ENCODE data around the gene DNMT1. TPM values are rescaled to one million over a fixed set of nuclear protein-coding genes. Genes with fewer than 3 reads are reported as not detected.
"Not testable (repeated sequence)": the region's sequence is repeated elsewhere in the genome, so short reads cannot be mapped to it uniquely, and the experiment has no call there.

The DNMT1 gene
- total RNA-seq, 2 donors from 2014 or later, result 204 to 229 TPM

- ATAC-seq, result no peak
- Mint-ChIP-seq H3K27me3 (no peaks in the 10 kb centered on the region), H3K4me1 (peaks cover 27% of the 10 kb centered on the region), H3K4me3 (no peak overlapping the region), H3K36me3 (ENCODE audit: low read depth) (no peaks in the 10 kb centered on the region), H3K27ac (peak overlapping the region; percentile 47)
- DNase-seq, result no peak
- H3K9me3 ChIP-seq (ENCODE audit: control insufficient read depth, low read length, poor library complexity, severe bottlenecking), result no peaks in the 10 kb centered on the region
Measured at GRCh38 chr19:10190026-10190425, 4.7 kb downstream of the DNMT1 start.

DNA sequence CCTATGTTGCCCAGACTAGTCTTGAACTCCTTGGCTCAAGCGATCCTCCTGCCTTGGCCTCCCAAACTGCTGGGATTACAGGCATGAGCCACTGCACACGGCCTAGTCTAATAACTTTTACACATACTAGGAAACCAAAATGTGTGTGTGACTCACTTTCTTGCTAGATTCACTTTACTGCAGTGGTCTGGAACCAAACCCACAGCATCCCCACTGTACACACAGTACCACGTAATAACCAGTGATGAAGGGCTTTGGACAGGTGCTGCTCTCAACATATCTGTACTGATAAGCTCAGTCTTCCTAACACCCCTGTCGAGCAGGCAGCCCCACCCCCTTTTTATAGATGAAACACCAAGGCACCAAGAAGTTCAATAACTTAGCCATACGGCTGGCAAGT, 5.1 kb downstream of the DNMT1 start:
- no peak overlapping the region for H3K4me3 Mint-ChIP-seq

DNA sequence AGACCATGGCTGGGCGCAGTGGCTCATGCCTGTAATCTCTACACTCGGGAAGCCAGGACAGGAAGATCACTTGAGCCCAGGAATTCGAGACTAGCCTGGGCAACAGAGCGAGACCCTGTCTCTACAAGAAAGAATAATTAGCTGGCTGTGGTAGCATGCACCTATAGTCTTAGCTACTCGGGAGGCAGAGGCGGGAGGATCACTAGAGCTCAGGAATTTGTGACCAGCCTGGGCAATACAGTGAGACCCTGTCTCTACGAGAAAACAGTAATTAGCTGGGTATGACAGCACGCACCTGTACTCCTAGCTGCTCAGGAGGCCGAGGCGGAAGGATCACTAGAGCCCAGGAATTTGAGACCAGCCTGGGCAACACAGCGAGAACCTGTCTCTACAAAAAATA, 7.4 kb downstream of the DNMT1 start:
- ATAC-seq (no peak), DNase-seq (no peak)
- no peaks in the 10 kb centered on the region for H3K9me3 ChIP-seq (ENCODE audit: control insufficient read depth, low read length, poor library complexity, severe bottlenecking)
- no peaks in the 10 kb centered on the region for H3K27me3 Mint-ChIP-seq
- H3K36me3 Mint-ChIP-seq (ENCODE audit: low read depth), result no peaks in the 10 kb centered on the region
- peak overlapping the region; percentile 41 for H3K27ac Mint-ChIP-seq
- H3K4me3 Mint-ChIP-seq, result no peak overlapping the region
- H3K4me1 Mint-ChIP-seq, result peaks cover 19% of the 10 kb centered on the region

More for the DNA sequence above, 5.1 kb downstream of the DNMT1 start:
- no peaks in the 10 kb centered on the region for H3K36me3 Mint-ChIP-seq (ENCODE audit: low read depth)
- ATAC-seq (no peak), DNase-seq (no peak)
- peak overlapping the region; percentile 47 for H3K27ac Mint-ChIP-seq
- no peaks in the 10 kb centered on the region for H3K9me3 ChIP-seq (ENCODE audit: control insufficient read depth, low read length, poor library complexity, severe bottlenecking)
- H3K4me1 Mint-ChIP-seq, result peaks cover 27% of the 10 kb centered on the region
- no peaks in the 10 kb centered on the region for H3K27me3 Mint-ChIP-seq

- DNase-seq, result no peak
- H3K9me3 ChIP-seq (ENCODE audit: control insufficient read depth, low read length, poor library complexity, severe bottlenecking), result no peaks in the 10 kb centered on the region
- H3K27me3 Mint-ChIP-seq, result no peaks in the 10 kb centered on the region
- no peak overlapping the region for H3K4me3 Mint-ChIP-seq
- peaks cover 13% of the 10 kb centered on the region for H3K4me1 Mint-ChIP-seq
- ATAC-seq, result no peak
- H3K27ac Mint-ChIP-seq, result peak overlapping the region; percentile 79
- no peaks in the 10 kb centered on the region for H3K36me3 Mint-ChIP-seq (ENCODE audit: low read depth)
Measured at GRCh38 chr19:10184636-10185035, 10.1 kb downstream of the DNMT1 start.

DNA sequence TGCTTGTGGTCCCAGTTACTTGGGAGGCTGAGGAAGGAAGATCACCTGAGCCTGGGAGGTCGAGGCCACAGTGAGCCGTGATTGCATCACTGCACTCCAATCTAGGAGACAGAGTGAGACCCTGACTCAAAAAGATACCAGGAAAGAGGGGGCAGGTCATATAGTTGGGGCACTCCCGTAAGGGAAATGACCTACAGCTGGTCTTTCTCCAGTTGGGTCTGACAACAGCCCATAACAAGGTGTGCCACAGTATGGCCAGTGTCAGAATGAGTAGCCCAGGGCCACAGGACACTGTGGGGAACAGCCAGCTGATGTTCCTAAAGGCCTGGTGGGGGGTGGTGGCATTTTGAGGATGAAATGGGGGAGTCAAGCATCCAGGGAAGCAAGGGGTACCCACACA, 10.8 kb downstream of the DNMT1 start:
- DNase-seq, result no peak
- H3K36me3 Mint-ChIP-seq (ENCODE audit: low read depth), result no peaks in the 10 kb centered on the region
- ATAC-seq, result no peak
- peak overlapping the region; percentile 79 for H3K27ac Mint-ChIP-seq
- H3K4me3 Mint-ChIP-seq, result no peak overlapping the region
- H3K9me3 ChIP-seq (ENCODE audit: control insufficient read depth, low read length, poor library complexity, severe bottlenecking), result no peaks in the 10 kb centered on the region
- H3K27me3 Mint-ChIP-seq, result no peaks in the 10 kb centered on the region
- H3K4me1 Mint-ChIP-seq, result peaks cover 11% of the 10 kb centered on the region

DNA sequence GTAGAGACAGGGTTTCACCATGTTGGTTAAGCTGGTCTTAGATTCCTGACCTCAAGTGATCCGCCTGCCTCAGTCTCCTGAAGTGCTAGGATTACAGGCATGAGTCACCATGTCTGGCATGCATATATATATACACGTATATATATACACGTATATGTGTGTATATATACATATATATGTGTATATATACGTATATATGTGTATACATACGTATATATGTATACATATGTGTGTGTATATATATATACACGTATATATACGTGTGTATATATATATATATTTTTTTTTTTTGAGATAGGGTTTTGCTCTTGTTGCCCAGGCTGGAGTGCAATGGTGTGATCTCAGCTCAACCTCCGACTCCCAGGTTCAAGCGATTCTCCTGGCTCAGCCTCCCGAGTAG, 11.9 kb downstream of the DNMT1 start:
- H3K27ac Mint-ChIP-seq, result no peak overlapping the region

GRCh38 chr19:10182076-10182475, 12.7 kb downstream of the DNMT1 start:
- H3K4me3 Mint-ChIP-seq, result no peak overlapping the region
- H3K27ac Mint-ChIP-seq, result peak overlapping the region; percentile 66
- ATAC-seq (no peak), DNase-seq (no peak)
- H3K36me3 Mint-ChIP-seq (ENCODE audit: low read depth), result no peaks in the 10 kb centered on the region
- H3K9me3 ChIP-seq (ENCODE audit: control insufficient read depth, low read length, poor library complexity, severe bottlenecking), result no peaks in the 10 kb centered on the region
- H3K27me3 Mint-ChIP-seq, result no peaks in the 10 kb centered on the region
- H3K4me1 Mint-ChIP-seq, result peaks cover 8% of the 10 kb centered on the region

More for the DNA sequence above, 11.9 kb downstream of the DNMT1 start:
- peaks cover 11% of the 10 kb centered on the region for H3K4me1 Mint-ChIP-seq
- H3K9me3 ChIP-seq (ENCODE audit: control insufficient read depth, low read length, poor library complexity, severe bottlenecking), result no peaks in the 10 kb centered on the region
- DNase-seq, result no peak
- no peaks in the 10 kb centered on the region for H3K36me3 Mint-ChIP-seq (ENCODE audit: low read depth)
- no peaks in the 10 kb centered on the region for H3K27me3 Mint-ChIP-seq
- ATAC-seq, result no peak
- no peak overlapping the region for H3K4me3 Mint-ChIP-seq

DNA sequence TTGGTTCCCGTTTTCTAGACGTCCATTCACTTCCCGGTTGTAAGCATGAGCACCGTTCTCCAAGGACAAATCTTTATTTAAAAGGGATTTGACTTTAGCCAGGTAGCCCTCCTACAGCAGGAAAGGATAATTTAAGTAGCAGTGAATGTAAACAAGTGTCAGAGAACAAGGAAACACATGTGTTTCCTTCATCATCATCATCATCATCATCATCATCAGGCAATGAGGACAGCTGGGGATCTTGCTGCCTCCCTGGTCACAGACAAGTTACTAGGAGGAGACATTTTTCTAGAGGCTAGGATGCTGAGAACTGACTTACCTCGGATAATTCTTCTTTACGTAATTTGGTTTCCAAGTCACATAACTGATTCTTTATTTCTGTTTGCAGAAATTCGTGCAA, 14.3 kb downstream of the DNMT1 start:
- Mint-ChIP-seq H3K4me1 (peaks cover 3% of the 10 kb centered on the region), H3K4me3 (no peak overlapping the region), H3K27ac (peak overlapping the region; percentile 66), H3K36me3 (ENCODE audit: low read depth) (no peaks in the 10 kb centered on the region), H3K27me3 (no peaks in the 10 kb centered on the region)
- DNase-seq (no peak), ATAC-seq (no peak)
- H3K9me3 ChIP-seq (ENCODE audit: control insufficient read depth, low read length, poor library complexity, severe bottlenecking), result no peaks in the 10 kb centered on the region

DNA sequence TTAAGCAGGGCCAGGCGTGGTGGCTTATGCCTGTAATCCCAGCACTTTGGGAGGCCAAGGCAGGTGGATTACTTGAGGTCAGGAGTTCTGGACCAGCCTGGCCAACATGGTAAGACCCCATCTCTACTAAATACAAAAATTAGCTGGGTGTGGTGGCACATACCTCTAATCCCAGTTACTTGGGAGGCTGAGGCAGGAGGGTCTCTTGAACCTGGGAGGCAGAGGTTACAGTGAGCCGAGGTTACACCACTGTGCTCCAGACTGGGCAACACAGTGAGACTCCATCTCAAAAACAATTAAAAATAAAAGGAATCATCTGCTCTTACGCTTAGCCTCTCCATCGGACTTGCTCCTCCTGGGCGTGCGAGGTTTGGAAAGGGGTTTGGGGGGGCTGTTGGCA, 14.7 kb downstream of the DNMT1 start:
- not testable (repeated sequence) for H3K4me3 Mint-ChIP-seq; H3K4me1 Mint-ChIP-seq; ATAC-seq; DNase-seq; H3K36me3 Mint-ChIP-seq (ENCODE audit: low read depth); H3K27ac Mint-ChIP-seq; H3K9me3 ChIP-seq (ENCODE audit: control insufficient read depth, low read length, poor library complexity, severe bottlenecking); H3K27me3 Mint-ChIP-seq

GRCh38 chr19:10173527-10173926, 21.2 kb downstream of the DNMT1 start:
- Mint-ChIP-seq H3K4me1 (no peaks in the 10 kb centered on the region), H3K4me3 (no peak overlapping the region), H3K27ac (no peak overlapping the region), H3K27me3 (no peaks in the 10 kb centered on the region), H3K36me3 (ENCODE audit: low read depth) (no peaks in the 10 kb centered on the region)
- no peaks in the 10 kb centered on the region for H3K9me3 ChIP-seq (ENCODE audit: control insufficient read depth, low read length, poor library complexity, severe bottlenecking)
- DNase-seq, result no peak
- ATAC-seq, result no peak

DNA sequence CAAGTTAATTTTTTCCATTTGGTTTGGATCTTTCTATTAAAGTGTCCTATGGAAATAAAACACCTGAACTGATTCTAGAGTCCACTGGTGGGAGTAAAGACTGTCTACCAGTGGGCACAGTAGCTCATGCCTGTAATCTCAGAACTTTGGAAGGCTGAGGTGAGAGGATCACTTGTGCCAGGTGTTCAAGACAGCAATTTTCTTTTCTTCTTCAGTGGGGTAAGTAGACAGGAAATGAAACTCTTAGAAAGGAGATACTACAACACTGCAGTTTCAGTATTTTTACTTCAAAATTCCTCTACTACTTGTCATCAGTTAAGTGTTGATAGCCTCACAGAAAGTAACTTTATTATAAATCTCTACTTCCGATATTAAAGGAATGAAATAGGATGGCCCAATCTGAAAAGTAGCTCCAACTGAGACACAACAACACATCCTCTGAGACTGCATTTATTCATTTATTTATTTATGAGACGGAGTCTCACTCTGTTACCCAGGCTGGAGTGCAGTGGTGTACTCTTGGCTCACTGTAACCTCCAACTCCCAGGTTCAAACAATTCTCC, 26.3 kb downstream of the DNMT1 start:
- ATAC-seq, result no peak
- no peak overlapping the region for H3K27ac Mint-ChIP-seq
- no peaks in the 10 kb centered on the region for H3K27me3 Mint-ChIP-seq
- no peak overlapping the region for H3K4me3 Mint-ChIP-seq
- H3K36me3 Mint-ChIP-seq (ENCODE audit: low read depth), result peaks cover 2% of the 10 kb centered on the region
- no peak for DNase-seq
- H3K4me1 Mint-ChIP-seq, result peaks cover 2% of the 10 kb centered on the region
- no peaks in the 10 kb centered on the region for H3K9me3 ChIP-seq (ENCODE audit: control insufficient read depth, low read length, poor library complexity, severe bottlenecking)

GRCh38 chr19:10167459-10167858, 27.3 kb downstream of the DNMT1 start:
- no peaks in the 10 kb centered on the region for H3K9me3 ChIP-seq (ENCODE audit: control insufficient read depth, low read length, poor library complexity, severe bottlenecking)
- ATAC-seq (no peak), DNase-seq (no peak)
- no peaks in the 10 kb centered on the region for H3K27me3 Mint-ChIP-seq
- peaks cover 2% of the 10 kb centered on the region for H3K4me1 Mint-ChIP-seq
- no peak overlapping the region for H3K4me3 Mint-ChIP-seq
- H3K36me3 Mint-ChIP-seq (ENCODE audit: low read depth), result peaks cover 2% of the 10 kb centered on the region
- H3K27ac Mint-ChIP-seq, result no peak overlapping the region

DNA sequence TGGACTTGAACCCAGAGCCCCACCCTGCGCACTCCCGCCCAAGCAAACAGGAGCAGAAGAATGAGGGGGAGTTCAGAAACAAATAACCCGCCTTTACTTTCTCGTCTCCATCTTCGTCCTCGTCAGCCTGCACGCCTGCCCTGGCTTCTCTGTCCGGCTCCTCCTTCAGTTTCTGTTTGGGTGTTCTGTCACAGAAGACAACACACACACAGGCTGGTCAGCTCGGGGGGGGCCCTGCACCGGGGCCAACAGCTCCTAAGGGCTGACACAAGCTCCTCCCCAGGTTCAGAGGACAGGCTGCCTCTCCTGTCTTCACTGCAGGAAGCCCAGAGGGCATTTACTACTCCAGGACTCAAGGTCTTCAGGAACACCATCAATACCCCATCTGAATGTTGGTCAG, 28.3 kb downstream of the DNMT1 start:
- not testable (repeated sequence) for H3K36me3 Mint-ChIP-seq (ENCODE audit: low read depth); H3K9me3 ChIP-seq (ENCODE audit: control insufficient read depth, low read length, poor library complexity, severe bottlenecking); H3K4me1 Mint-ChIP-seq; DNase-seq; H3K4me3 Mint-ChIP-seq; ATAC-seq; H3K27me3 Mint-ChIP-seq
- peak overlapping the region; percentile 74 for H3K27ac Mint-ChIP-seq

GRCh38 chr19:10166046-10166445, 28.7 kb downstream of the DNMT1 start:
- no peaks in the 10 kb centered on the region for H3K27me3 Mint-ChIP-seq
- no peak overlapping the region for H3K4me3 Mint-ChIP-seq
- H3K9me3 ChIP-seq (ENCODE audit: control insufficient read depth, low read length, poor library complexity, severe bottlenecking), result no peaks in the 10 kb centered on the region
- peaks cover 2% of the 10 kb centered on the region for H3K4me1 Mint-ChIP-seq
- peaks cover 2% of the 10 kb centered on the region for H3K36me3 Mint-ChIP-seq (ENCODE audit: low read depth)
- DNase-seq (no peak), ATAC-seq (no peak)
- peak overlapping the region; percentile 74 for H3K27ac Mint-ChIP-seq
